Activated gamma-delta T cell treated with Interleukin-2 at 50 U/mL for 16 hours (primary cell): ENCODE measurements around the gene MYH10.

ENCODE experiments used
- DNase-seq: peaks from one replicate; pipeline ENCODE4 v3.0.0-alpha.2; 2020

The MYH10 gene

GRCh38 chr17:8469964-8470363 is 160.6 kb downstream of the MYH10 start:
- DNase-seq, result no peak

GRCh38 chr17:8468980-8469379 is 161.5 kb downstream of the MYH10 start:
- no peak for DNase-seq

- DNase-seq, result no peak
These were observed 162.4 kb downstream of the MYH10 start for GRCh38 chr17:8468127-8468526.

GRCh38 chr17:8467527-8467926 is 163.0 kb downstream of the MYH10 start:
- DNase-seq, result no peak

GRCh38 chr17:8466873-8467272 is 163.7 kb downstream of the MYH10 start:
- DNase-seq, result no peak

- DNase-seq, result no peak
These were observed 164.1 kb downstream of the MYH10 start for GRCh38 chr17:8466456-8466855.

- DNase-seq, result no peak
These were observed 164.8 kb downstream of the MYH10 start for GRCh38 chr17:8465759-8466158.

GRCh38 chr17:8465356-8465755 is 165.2 kb downstream of the MYH10 start:
- no peak for DNase-seq

GRCh38 chr17:8464941-8465340 is 165.6 kb downstream of the MYH10 start:
- no peak for DNase-seq

- no peak for DNase-seq
These were observed 167.4 kb downstream of the MYH10 start for GRCh38 chr17:8463099-8463498.

GRCh38 chr17:8462564-8462963 is 168.0 kb downstream of the MYH10 start:
- no peak for DNase-seq

- DNase-seq, result no peak
These were observed 170.7 kb downstream of the MYH10 start for GRCh38 chr17:8459831-8460230.

GRCh38 chr17:8459107-8459506 is 171.4 kb downstream of the MYH10 start:
- no peak for DNase-seq

GRCh38 chr17:8458128-8458527 is 172.4 kb downstream of the MYH10 start:
- no peak for DNase-seq

- DNase-seq, result no peak
These were observed 174.8 kb downstream of the MYH10 start for GRCh38 chr17:8455665-8456209.

GRCh38 chr17:8453326-8453725 is 177.2 kb downstream of the MYH10 start:
- no peak for DNase-seq

GRCh38 chr17:8451933-8452614 is 178.5 kb downstream of the MYH10 start:
- no peak for DNase-seq

GRCh38 chr17:8448310-8448709 is 182.2 kb downstream of the MYH10 start:
- DNase-seq, result no peak

GRCh38 chr17:8447799-8448198 is 182.7 kb downstream of the MYH10 start:
- no peak for DNase-seq

GRCh38 chr17:8445536-8445935 is 185.0 kb downstream of the MYH10 start:
- DNase-seq, result no peak

GRCh38 chr17:8444494-8444893 is 186.0 kb downstream of the MYH10 start:
- no peak for DNase-seq

- no peak for DNase-seq
These were observed 186.8 kb downstream of the MYH10 start for GRCh38 chr17:8443756-8444155.

- DNase-seq, result no peak
These were observed 188.2 kb downstream of the MYH10 start for GRCh38 chr17:8442310-8442709.

GRCh38 chr17:8441690-8442089 is 188.8 kb downstream of the MYH10 start:
- no peak for DNase-seq

GRCh38 chr17:8439681-8440080 is 190.8 kb downstream of the MYH10 start:
- no peak for DNase-seq
